Hepatocyte (in vitro differentiated cells): ENCODE data around the gene MSLN. TPM values are rescaled to one million over a fixed set of nuclear protein-coding genes. Genes with fewer than 3 reads are reported as not detected.

Source experiments
- DNase-seq: peaks from one replicate; pipeline ENCODE4 v3.0.0-alpha.2; 2016; ENCODE audit warnings: low spot score
- H2AFZ ChIP-seq: fragments of 200-600 bp; sonication (generic); 2 replicates; pipeline ENCODE4 v1.6.0; 2016; ENCODE audit warnings: antibody characterized with exemption, mild to moderate bottlenecking
- H3K27ac ChIP-seq: fragments of 200-600 bp; sonication (generic); 2 replicates; pipeline ENCODE4 v1.5.1; 2016; ENCODE audit warnings: mild to moderate bottlenecking
- H3K27me3 ChIP-seq: fragments of 200-600 bp; sonication (generic); 2 replicates; pipeline ENCODE4 v1.6.1; 2016
- H3K36me3 ChIP-seq: fragments of 200-600 bp; sonication (generic); replicated peaks from 2 replicates; pipeline ENCODE4 v1.5.1; 2016; ENCODE audit warnings: low read depth; ENCODE audit not compliant: insufficient read depth
- H3K4me1 ChIP-seq: fragments of 200-600 bp; sonication (generic); 2 replicates; pipeline ENCODE4 v1.5.1; 2016; ENCODE audit warnings: mild to moderate bottlenecking, moderate library complexity; ENCODE audit not compliant: insufficient read depth
- H3K4me2 ChIP-seq: fragments of 200-600 bp; sonication (generic); 2 replicates; pipeline ENCODE4 v1.6.0; 2016
- H3K4me3 ChIP-seq: fragments of 200-600 bp; sonication (generic); 2 replicates; pipeline ENCODE4 v1.5.1; 2016; ENCODE audit warnings: mild to moderate bottlenecking
- H3K79me2 ChIP-seq: fragments of 200-600 bp; sonication (generic); 2 replicates; pipeline ENCODE4 v1.6.0; 2017; ENCODE audit warnings: mild to moderate bottlenecking
- H3K9me2 ChIP-seq: fragments of 200-600 bp; sonication (generic); replicated peaks from 2 replicates; pipeline ENCODE4 v1.6.0; 2017; ENCODE audit warnings: mild to moderate bottlenecking; ENCODE audit not compliant: insufficient read depth
- H3K9me3 ChIP-seq: fragments of 200-600 bp; sonication (generic); 2 replicates; pipeline ENCODE4 v1.5.1; 2016; ENCODE audit warnings: low read depth, mild to moderate bottlenecking
- H4K20me1 ChIP-seq: fragments of 200-600 bp; sonication (generic); 2 replicates; pipeline ENCODE4 v1.6.0; 2016; ENCODE audit warnings: mild to moderate bottlenecking; ENCODE audit not compliant: insufficient read depth, poor library complexity, severe bottlenecking
- EZH2 ChIP-seq: fragments of 200-600 bp; sonication (generic); IDR thresholded peaks from 2 replicates; pipeline ENCODE4 v1.6.1; 2016; ENCODE audit warnings: antibody characterized with exemption, mild to moderate bottlenecking, borderline replicate concordance
- EZH2phosphoT487 ChIP-seq: fragments of 200-600 bp; sonication (generic); IDR thresholded peaks from one replicate; pipeline ENCODE4 v1.6.1; 2018; ENCODE audit warnings: antibody characterized with exemption, mild to moderate bottlenecking, low read depth, moderate library complexity; ENCODE audit not compliant: unreplicated experiment, severe bottlenecking
- WGBS: methylation state at CpG from one replicate; pipeline ENCODE4 v1.1.6; 2016; ENCODE audit warnings: low lambda C conversion rate; ENCODE audit errors: missing lambda C conversion rate; 5-methylcytosine and 5-hydroxymethylcytosine counted together
- polyA plus RNA-seq: library from polyadenylated mRNA; unstranded; fragments of >200 nt; fragmentation: Nextera tagmentation; extraction: Ambion mirVana; gene quantifications from 2 replicates; pipeline ENCODE4 v1.2.1, GENCODE V29; 2016
- total RNA-seq: library from RNA; depleted of rRNA; stranded (reverse); fragments of >200 nt; gene quantifications from 2 replicates; pipeline ENCODE4 v1.2.3, GENCODE V29; 2014
- TF ChIP-seq, protein P1 (sequence below): fragments of 200-600 bp; sonication (generic); IDR thresholded peaks from 2 replicates; pipeline ENCODE4 v1.5.1; 2016; ENCODE audit warnings: antibody characterized with exemption, mild to moderate bottlenecking; ENCODE audit not compliant: poor library complexity

MSLN gene
- total and polyA plus RNA-seq, 2 experiments from 2014 or later = 2.4 to 8.0 TPM

DNA sequence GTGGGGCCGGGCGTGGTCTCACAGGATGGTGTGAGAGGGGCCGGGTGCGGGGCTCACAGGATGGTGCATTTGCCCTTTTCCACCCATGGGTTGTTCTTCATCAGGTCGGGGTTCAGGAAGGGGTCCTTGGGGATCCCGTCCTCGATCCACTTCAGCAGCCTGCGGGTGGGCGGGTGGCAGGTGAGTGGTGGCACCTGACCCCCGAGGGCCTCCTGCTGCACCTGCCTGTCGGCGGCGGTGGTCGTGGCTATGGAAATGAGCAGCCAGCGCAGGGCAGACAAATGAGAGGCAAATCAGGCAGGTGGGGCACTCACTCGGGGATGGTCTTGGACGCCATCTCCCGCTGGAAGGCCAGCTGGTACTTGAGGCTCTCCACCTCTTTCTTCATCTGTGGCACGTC lies 38.1 kb downstream of the MSLN start:
- no peaks in the 10 kb centered on the region for H3K79me2 ChIP-seq
- 93% methylated on average over 15 of the region's 19 CpGs for WGBS
- TF ChIP-seq, protein P1, sequence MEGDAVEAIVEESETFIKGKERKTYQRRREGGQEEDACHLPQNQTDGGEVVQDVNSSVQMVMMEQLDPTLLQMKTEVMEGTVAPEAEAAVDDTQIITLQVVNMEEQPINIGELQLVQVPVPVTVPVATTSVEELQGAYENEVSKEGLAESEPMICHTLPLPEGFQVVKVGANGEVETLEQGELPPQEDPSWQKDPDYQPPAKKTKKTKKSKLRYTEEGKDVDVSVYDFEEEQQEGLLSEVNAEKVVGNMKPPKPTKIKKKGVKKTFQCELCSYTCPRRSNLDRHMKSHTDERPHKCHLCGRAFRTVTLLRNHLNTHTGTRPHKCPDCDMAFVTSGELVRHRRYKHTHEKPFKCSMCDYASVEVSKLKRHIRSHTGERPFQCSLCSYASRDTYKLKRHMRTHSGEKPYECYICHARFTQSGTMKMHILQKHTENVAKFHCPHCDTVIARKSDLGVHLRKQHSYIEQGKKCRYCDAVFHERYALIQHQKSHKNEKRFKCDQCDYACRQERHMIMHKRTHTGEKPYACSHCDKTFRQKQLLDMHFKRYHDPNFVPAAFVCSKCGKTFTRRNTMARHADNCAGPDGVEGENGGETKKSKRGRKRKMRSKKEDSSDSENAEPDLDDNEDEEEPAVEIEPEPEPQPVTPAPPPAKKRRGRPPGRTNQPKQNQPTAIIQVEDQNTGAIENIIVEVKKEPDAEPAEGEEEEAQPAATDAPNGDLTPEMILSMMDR = no peak
- TF ChIP-seq EZH2 (no peak), EZH2phosphoT487 (no peak)

DNA sequence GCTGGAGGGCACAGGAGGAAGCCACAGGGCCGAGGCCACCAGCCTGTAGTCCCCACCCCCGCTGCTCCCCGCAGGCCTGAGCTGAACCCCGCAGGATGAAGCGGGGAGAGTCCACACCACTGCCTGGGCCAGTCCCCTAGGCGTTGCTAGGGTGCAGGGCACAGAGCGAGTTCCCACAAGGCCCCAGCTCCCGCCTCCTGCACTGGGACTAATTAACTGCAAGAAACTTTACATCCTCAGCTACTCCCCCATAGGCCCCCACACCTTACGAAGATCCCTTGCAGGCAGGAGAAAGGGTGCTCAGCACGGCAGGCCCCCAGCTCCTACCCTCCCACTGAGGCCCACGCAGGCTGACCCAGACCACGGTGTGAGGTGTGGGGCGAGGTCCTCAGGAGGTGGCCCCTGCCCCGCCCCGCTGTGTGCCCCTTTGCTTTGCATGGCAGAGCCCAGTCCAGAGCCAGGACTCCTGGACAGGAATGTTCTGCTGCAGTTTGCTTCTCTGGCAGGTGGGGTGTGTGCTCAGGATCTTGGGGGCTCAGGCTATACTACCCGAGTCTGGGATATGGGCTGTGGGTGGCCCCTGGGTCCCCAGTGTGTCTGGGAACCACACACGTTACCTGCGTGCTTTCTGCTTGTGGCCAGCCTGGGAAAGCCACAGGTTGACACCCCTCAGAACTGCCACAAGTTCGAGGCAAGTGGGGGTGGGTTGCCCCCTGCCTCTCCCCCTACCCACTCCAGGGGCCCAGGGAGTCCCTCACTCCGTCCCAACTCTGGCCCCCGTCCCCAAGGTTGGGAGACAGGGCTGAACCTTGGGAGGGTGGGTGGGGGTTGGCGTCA lies 38.8 kb downstream of the MSLN start:
- Histone ChIP-seq H3K36me3 (no peaks in the 10 kb centered on the region), H2AFZ (no peak overlapping the region), H3K79me2 (no peaks in the 10 kb centered on the region), H3K27me3 (peaks cover 47% of the 10 kb centered on the region), H3K4me2 (no peak overlapping the region), H3K9me2 (no peaks in the 10 kb centered on the region), H4K20me1 (no peaks in the 10 kb centered on the region), H3K27ac (no peak overlapping the region), H3K9me3 (no peaks in the 10 kb centered on the region), H3K4me1 (peaks cover 4% of the 10 kb centered on the region), H3K4me3 (no peak overlapping the region)
- no peak for TF ChIP-seq EZH2phosphoT487
- TF ChIP-seq, protein P1 = no peak
- no peak for TF ChIP-seq EZH2
- DNase-seq = no peak
- WGBS = 83% methylated on average over 22 of the region's 22 CpGs

More for the DNA sequence above, 38.1 kb downstream of the MSLN start:
- Histone ChIP-seq H4K20me1 (no peaks in the 10 kb centered on the region), H3K4me2 (no peak overlapping the region), H3K27ac (no peak overlapping the region), H3K4me3 (no peak overlapping the region), H3K27me3 (peaks cover 43% of the 10 kb centered on the region), H2AFZ (no peak overlapping the region), H3K9me3 (no peaks in the 10 kb centered on the region), H3K36me3 (no peaks in the 10 kb centered on the region), H3K9me2 (no peaks in the 10 kb centered on the region), H3K4me1 (peaks cover 4% of the 10 kb centered on the region)
- DNase-seq = no peak

DNA sequence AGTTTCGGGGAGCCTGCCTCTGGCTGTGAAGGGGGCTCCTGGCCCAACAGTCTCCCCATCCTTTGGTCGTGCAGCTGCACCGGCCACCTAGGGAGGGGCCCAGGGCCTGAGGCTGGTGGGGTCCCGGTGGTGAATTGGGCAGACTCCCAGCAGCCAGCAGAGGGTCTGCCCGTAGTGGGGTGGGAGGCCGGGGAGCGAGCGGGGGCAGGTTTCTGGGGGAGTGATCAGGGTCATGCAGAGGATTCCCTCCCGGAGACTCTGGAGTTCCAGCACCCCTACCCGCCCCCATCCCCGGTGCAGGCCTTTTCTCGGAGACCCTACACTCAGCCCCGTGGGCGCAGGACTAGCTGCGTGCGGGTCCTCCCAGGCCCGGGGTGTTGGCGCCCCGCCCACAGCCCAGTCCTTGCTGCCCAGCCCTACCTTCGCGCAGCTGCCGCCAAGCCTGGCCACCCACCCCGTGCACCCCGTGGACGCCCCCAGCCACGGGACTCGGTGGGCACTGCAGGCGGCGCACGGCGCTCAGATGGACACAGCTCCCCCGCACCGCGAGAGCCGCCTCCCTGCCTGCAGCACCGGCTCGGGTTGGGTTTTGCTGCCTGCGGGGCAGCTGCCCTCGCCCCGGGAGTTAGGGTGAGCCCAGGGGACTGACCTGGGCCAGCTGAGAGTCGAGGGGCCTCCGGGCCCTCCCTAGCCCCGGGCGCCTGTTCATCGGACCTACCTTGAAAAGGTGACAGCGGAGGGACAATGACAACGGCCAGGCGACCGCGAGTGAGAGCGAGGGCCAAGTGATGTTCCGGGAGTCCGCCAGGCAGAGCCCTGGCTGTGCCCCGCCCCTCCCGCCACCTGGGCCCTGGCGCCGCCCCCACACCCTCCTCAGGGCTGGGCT lies 39.7 kb downstream of the MSLN start, which contains the start of gene GNG13:
Gene GNG13 (minus strand): TSS at position 787 of the 886 bp plus-strand sequence. CDS start 1,657 bp downstream, outside the sequence.
- DNase-seq = no peak
- Histone ChIP-seq H3K9me3 (no peaks in the 10 kb centered on the region), H3K4me2 (peak within 1 kb of the TSS; percentile 74), H2AFZ (no peak within 1 kb of the TSS), H3K27me3 (peaks cover 50% of the 10 kb centered on the region), H3K9me2 (no peaks in the 10 kb centered on the region), H3K36me3 (no peaks in the 10 kb centered on the region), H3K4me1 (peaks cover 4% of the 10 kb centered on the region), H3K27ac (no peak within 1 kb of the TSS), H4K20me1 (no peaks in the 10 kb centered on the region), H3K4me3 (no peak within 1 kb of the TSS), H3K79me2 (no peaks in the 10 kb centered on the region)
- TF ChIP-seq EZH2phosphoT487 = no peak
- TF ChIP-seq EZH2 = peak; percentile 70
- TF ChIP-seq, protein P1 = no peak
- 8% methylated on average over 17 of the region's 57 CpGs for WGBS
